ENCODE measurements around the gene LDLRAD2.

The LDLRAD2 gene

DNA sequence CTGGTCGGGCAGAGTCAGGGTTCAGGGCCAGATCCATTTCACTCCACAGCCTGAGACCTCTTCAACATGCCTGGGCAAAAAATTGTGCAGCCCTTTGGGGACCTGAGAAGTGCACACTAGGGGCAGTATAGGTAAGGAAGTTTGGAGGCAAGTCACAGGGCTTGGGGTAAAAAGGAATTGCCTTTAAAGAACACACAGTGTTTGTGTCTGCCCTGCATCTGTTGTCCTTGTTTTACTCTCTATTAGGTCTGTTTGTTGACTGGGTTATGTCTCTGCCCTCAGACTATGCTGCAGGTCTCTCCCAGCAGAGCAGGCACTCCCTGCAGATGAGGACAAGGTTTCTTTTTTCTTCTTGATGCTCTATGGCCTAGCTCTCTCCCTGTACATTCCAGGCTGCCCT, 22.0 kb downstream of the LDLRAD2 start:
- no peak overlapping the region for H3K4me3 ChIP-seq (ENCODE audit: low read depth, low read length)
- TF ChIP-seq, protein P1, sequence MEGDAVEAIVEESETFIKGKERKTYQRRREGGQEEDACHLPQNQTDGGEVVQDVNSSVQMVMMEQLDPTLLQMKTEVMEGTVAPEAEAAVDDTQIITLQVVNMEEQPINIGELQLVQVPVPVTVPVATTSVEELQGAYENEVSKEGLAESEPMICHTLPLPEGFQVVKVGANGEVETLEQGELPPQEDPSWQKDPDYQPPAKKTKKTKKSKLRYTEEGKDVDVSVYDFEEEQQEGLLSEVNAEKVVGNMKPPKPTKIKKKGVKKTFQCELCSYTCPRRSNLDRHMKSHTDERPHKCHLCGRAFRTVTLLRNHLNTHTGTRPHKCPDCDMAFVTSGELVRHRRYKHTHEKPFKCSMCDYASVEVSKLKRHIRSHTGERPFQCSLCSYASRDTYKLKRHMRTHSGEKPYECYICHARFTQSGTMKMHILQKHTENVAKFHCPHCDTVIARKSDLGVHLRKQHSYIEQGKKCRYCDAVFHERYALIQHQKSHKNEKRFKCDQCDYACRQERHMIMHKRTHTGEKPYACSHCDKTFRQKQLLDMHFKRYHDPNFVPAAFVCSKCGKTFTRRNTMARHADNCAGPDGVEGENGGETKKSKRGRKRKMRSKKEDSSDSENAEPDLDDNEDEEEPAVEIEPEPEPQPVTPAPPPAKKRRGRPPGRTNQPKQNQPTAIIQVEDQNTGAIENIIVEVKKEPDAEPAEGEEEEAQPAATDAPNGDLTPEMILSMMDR (IDR thresholded peaks at IDR 0.05; ENCODE audit: low read depth, low read length, missing control alignments), result peak; percentile 20
- DNase-seq (ENCODE audit: low read depth), result no peak

DNA sequence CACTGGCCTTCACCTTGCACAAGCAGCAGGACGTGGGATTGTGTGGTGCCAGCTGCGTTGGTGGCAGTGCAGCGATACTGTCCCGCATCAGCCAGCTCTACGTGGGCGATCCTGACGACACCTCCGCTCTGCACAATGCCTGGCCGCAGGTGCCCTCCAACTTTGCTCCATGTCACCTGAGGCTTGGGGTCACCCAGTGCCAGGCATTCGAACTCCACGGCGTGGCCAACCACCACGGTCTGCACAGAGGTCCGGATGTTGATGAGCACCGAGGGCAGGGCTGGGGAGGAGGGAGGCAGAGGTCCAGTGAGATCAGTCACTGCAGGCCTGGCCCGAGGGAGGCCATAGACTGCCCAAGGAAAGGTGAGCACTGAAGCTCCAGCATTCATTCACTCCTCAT, 22.6 kb downstream of the LDLRAD2 start:
- no peak for DNase-seq (ENCODE audit: low read depth)
- TF ChIP-seq, protein P1 (IDR thresholded peaks at IDR 0.05; ENCODE audit: low read depth, low read length, missing control alignments), result no peak
- H3K4me3 ChIP-seq (ENCODE audit: low read depth, low read length), result no peak overlapping the region

DNA sequence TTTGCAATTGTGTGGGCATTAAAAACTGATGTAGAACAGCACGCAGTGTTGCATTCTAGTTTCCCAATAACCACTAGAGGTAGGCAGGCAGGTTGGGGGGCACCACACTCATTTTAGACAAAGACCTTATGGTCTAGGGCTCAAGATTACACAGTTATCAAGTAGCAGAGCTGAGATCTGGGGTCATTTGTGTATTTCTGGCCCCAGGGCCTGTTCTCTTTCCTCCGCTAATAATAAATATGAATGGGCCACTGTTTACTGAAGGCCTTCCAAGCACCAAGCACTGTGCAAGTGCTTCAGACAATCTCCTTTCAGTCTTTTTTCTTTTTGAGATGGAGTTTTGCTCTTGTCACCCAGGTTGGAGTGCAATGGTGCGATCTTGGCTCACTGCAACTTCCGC, 23.9 kb downstream of the LDLRAD2 start:
- no peak overlapping the region for H3K4me3 ChIP-seq (ENCODE audit: low read depth, low read length)
- DNase-seq (ENCODE audit: low read depth), result no peak
- TF ChIP-seq, protein P1 (IDR thresholded peaks at IDR 0.05; ENCODE audit: low read depth, low read length, missing control alignments), result no peak

DNA sequence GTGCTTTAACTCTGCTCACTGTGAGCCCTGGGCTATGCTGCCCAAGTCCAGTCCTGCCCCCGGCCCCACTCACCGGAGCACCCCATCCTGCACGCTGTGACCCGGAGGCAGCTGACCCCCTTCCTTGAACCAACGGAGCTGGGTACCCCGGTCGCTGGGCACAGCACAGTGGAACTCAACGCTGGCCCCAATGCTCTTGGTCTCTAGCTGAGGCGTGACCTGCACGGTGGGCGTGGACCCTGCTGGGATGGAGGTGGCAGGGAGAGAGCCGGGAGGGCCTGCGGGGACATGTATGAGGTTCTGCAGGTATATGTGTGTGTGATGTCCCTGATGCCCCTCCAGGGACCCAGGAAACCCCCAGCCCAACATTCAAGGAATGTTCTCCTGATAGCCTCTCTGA, 24.7 kb downstream of the LDLRAD2 start:
- no peak overlapping the region for H3K4me3 ChIP-seq (ENCODE audit: low read depth, low read length)
- TF ChIP-seq, protein P1 (IDR thresholded peaks at IDR 0.05; ENCODE audit: low read depth, low read length, missing control alignments), result no peak
- DNase-seq (ENCODE audit: low read depth), result no peak

DNA sequence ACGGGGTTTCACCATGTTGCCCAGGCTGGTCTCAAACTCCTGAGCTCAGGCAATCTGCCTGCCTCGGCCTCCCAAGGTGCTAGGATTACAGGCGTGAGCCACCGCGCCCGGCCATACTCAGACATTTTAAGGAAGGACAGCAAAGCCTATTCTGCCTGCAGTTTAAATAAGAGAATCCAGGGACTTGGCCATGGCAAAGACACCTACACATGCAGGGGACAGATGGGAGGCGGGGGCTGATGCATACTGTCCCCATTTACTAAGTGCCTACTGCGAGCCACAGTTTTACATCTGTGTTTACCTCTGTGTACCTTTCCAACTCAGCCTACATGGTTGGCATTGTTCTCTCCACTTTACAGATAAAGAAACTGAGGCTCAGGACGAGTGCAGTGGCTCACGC, 25.4 kb downstream of the LDLRAD2 start:
- H3K4me3 ChIP-seq (ENCODE audit: low read depth, low read length), result no peak overlapping the region
- DNase-seq (ENCODE audit: low read depth), result no peak
- TF ChIP-seq, protein P1 (IDR thresholded peaks at IDR 0.05; ENCODE audit: low read depth, low read length, missing control alignments), result no peak

DNA sequence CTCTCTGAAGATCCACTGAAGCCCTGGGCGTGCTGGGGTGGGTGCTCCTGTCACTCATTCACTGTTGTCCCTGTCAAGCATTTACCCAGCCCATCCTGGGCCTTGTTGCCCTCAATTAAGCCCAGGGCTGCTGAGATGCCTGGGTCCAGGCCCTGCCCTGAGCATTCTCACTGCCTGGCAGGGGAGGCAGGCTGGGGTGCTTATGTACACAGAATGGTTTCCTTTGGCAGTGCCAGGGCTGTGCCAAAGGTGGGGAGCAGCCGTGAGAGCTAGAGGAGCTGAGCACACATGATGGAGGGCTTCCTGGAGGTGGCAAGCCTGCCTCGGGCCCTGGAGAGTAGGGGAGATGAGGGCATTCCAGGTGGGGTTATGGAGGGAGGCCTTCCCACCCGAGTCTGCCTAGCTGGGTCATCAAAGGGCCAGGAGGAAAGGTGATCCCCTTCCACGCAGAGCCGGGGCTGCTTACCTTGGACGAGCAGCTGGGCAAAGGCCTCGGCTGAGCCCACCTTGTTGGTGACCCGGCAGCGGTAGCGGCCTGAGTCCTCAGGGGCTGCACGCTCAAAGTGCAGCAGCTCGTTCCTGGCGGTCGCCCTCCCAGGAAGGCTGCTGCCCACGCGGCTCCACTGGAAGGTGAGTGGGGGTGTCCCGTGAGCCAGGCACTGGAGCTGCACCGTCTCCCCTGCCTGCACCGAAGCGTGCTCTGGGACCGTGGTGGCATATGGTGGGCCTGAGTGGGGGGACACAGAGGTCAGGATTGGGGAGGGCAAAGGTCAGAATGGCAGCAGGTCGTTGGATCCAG, 26.5 kb downstream of the LDLRAD2 start:
- H3K4me3 ChIP-seq (ENCODE audit: low read depth, low read length), result no peak overlapping the region
- TF ChIP-seq, protein P1 (IDR thresholded peaks at IDR 0.05; ENCODE audit: low read depth, low read length, missing control alignments), result no peak
- no peak for DNase-seq (ENCODE audit: low read depth)

Measured in GM12864 (cell line).